ENCODE data around the gene EZR.

The EZR gene

DNA sequence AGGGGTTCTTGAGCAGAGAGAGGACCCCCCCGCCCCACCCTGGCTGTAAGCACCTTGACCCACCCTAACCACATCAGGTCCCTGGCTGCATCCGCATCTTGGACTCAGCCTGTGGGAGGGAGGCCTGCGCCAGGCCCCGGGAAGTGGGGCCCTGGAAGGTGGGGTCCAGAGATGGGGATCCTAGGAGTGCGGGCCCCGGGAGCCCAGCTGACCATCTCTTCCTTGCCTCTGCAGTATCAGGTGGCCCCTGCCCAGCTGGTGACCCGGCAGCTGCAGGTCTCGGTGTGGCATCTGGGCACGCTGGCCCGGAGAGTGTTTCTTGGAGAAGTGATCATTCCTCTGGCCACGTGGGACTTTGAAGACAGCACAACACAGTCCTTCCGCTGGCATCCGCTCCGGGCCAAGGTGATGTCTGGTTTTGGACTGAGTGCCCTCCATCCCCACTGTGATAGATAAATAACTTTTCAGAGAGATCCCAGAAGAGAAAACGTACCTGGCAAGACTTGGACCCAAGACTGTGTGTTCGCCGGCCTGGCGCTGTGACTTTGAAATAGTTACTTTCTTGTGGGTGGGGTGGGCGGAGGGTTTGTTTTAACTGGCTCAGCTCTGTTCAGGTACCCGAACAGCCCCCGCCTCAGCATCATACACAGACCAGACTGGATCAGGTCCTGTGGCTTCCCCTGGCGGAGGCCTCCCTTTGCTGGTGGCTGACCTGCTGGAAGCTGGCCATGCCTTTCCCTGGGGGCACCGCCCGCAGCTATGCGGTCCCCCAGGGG, 62.0 kb downstream of the EZR start:
- WGBS, 2 experiments (ENCODE audit: insufficient coverage in 2 of 2): 93 to 94% methylated on average over 15 to 18 of the region's 25 CpGs
- H3K4me1 ChIP-seq (ENCODE audit: control insufficient read depth, insufficient read depth, low read length, poor library complexity, severe bottlenecking): no peaks in the 10 kb centered on the region
- no peak overlapping the region for H3K27ac ChIP-seq (ENCODE audit: low read depth, low read length, severe bottlenecking)
- H3K4me3 ChIP-seq (ENCODE audit: extremely low read depth, insufficient read depth, low read length, poor library complexity, severe bottlenecking): no peak overlapping the region
- no peaks in the 10 kb centered on the region for H3K9me3 ChIP-seq (ENCODE audit: control insufficient read depth, low read length)
- no peaks in the 10 kb centered on the region for H3K36me3 ChIP-seq (ENCODE audit: control insufficient read depth, insufficient read depth, low read length)

DNA sequence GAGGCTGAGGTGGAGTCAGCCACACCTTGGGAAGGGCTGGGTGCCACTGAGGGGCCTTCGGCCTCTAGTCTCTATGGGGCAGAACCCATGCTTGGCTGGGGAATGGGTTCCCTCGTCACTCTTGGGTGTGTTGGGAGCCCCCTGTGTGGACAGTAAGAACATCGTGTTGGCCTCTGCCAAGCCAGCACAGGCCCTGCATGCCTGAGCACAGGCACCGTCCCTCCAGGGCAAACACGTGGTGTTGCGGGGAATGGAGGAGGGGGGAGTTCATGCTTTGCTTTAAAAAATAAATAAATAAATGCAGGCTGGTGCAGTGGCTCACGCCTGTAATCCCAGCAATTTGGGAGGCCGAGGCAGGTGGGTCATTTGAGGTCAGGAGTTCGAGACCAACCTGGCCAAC, 63.0 kb downstream of the EZR start:
- Histone ChIP-seq H3K4me3 (ENCODE audit: extremely low read depth, insufficient read depth, low read length, poor library complexity, severe bottlenecking) (no peak overlapping the region), H3K27ac (ENCODE audit: low read depth, low read length, severe bottlenecking) (no peak overlapping the region), H3K9me3 (ENCODE audit: control insufficient read depth, low read length) (no peaks in the 10 kb centered on the region), H3K4me1 (ENCODE audit: control insufficient read depth, insufficient read depth, low read length, poor library complexity, severe bottlenecking) (no peaks in the 10 kb centered on the region), H3K36me3 (ENCODE audit: control insufficient read depth, insufficient read depth, low read length) (no peaks in the 10 kb centered on the region)
- WGBS, 2 experiments (ENCODE audit: insufficient coverage in 2 of 2): 87 to 96% methylated on average over 8 to 9 of the region's 9 CpGs

DNA sequence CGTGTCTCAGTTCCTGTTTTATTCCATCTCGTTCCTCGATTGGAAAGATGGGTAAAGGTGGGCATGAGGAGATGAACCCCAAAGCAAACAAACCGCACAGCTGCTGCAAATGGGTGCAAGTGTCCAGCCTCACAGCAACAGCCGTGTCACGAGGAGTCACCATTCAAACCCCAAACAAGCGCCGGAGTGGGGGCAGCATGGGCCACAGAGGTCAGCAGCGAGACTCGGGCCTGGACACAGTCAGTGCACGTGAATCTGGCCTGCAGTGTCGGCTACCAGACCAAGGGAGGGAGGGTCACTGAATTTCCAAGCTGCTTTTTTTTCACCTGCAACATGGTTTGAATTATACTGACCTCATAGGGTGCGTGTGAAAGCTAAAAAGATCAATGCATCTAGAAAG, 63.5 kb downstream of the EZR start:
- Histone ChIP-seq H3K4me3 (ENCODE audit: extremely low read depth, insufficient read depth, low read length, poor library complexity, severe bottlenecking) (no peak overlapping the region), H3K27ac (ENCODE audit: low read depth, low read length, severe bottlenecking) (no peak overlapping the region), H3K4me1 (ENCODE audit: control insufficient read depth, insufficient read depth, low read length, poor library complexity, severe bottlenecking) (no peaks in the 10 kb centered on the region), H3K36me3 (ENCODE audit: control insufficient read depth, insufficient read depth, low read length) (no peaks in the 10 kb centered on the region), H3K9me3 (ENCODE audit: control insufficient read depth, low read length) (no peaks in the 10 kb centered on the region)
- WGBS, 2 experiments (ENCODE audit: insufficient coverage in 2 of 2): 91 to 95% methylated on average over 9 to 13 of the region's 13 CpGs

DNA sequence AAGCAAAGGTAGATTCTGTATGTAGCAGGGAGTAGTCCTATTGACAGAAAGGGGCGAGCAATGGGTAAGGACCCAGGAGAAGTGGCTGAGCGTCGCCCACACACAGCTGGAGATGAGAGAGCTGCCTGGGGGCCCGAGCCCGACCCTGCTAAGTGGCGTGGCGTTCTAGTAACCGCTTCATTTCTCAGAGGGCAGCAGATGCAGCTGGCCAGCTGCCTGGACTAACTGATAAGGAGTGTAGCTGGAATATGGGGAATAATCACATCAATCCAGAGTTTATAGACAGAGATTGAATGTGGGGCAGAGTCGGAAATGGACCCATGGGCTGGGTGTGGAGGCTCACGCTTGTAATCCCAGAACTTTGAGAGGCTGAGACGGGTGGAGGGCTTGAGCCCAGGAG, 64.4 kb downstream of the EZR start:
- H3K36me3 ChIP-seq (ENCODE audit: control insufficient read depth, insufficient read depth, low read length): no peaks in the 10 kb centered on the region
- no peaks in the 10 kb centered on the region for H3K4me1 ChIP-seq (ENCODE audit: control insufficient read depth, insufficient read depth, low read length, poor library complexity, severe bottlenecking)
- no peak overlapping the region for H3K4me3 ChIP-seq (ENCODE audit: extremely low read depth, insufficient read depth, low read length, poor library complexity, severe bottlenecking)
- H3K9me3 ChIP-seq (ENCODE audit: control insufficient read depth, low read length): no peaks in the 10 kb centered on the region
- WGBS, 2 experiments (ENCODE audit: insufficient coverage in 2 of 2): 91 to 94% methylated on average over 10 to 11 of the region's 11 CpGs
- H3K27ac ChIP-seq (ENCODE audit: low read depth, low read length, severe bottlenecking): no peak overlapping the region

DNA sequence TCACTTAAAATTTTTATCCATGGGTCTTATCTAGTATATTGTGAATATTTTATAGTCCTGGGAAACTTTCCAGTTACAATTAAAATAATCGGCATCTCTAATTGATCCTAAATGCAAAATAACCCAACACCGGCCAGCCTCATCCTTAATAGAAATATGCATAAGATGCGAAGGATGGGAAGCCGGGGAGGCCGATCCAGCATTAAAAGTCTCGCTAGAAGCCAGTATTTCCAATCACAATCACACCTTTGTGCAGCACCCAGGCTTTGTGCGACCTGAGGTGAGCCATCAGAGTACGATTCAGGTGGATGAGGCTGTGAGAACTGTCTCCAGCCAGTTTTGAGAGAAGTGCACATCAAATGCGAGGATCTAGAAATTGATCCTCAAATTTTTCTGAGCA, 65.4 kb downstream of the EZR start:
- H3K9me3 ChIP-seq (ENCODE audit: control insufficient read depth, low read length): no peaks in the 10 kb centered on the region
- H3K36me3 ChIP-seq (ENCODE audit: control insufficient read depth, insufficient read depth, low read length): no peaks in the 10 kb centered on the region
- 75 to 93% methylated on average over 5 to 8 of the region's 9 CpGs for WGBS, 2 experiments (ENCODE audit: insufficient coverage in 2 of 2)
- H3K27ac ChIP-seq (ENCODE audit: low read depth, low read length, severe bottlenecking): no peak overlapping the region
- H3K4me3 ChIP-seq (ENCODE audit: extremely low read depth, insufficient read depth, low read length, poor library complexity, severe bottlenecking): no peak overlapping the region
- no peaks in the 10 kb centered on the region for H3K4me1 ChIP-seq (ENCODE audit: control insufficient read depth, insufficient read depth, low read length, poor library complexity, severe bottlenecking)

DNA sequence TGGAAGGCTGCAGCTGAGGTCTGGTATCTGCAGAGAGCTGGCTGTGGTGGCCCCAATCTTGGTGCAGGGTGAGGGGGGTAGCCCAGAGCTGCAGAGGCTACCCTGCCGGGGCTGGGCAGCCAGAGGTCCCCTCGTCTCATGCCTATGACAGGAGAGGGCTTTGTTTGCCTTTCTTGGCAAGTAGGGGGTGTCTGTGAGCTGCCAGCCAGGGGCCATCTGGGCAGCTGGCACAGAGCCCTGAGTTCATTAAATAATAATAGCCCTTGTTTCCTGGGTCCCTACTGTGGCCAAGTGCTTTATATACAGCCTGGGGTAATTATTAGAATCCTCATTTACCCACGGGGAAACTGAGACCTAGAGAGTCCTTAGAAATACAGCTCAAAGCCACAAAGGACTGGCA, 66.6 kb downstream of the EZR start:
- H3K9me3 ChIP-seq (ENCODE audit: control insufficient read depth, low read length): no peaks in the 10 kb centered on the region
- H3K27ac ChIP-seq (ENCODE audit: low read depth, low read length, severe bottlenecking): no peak overlapping the region
- 47 to 100% methylated on average over 1 to 3 of the region's 3 CpGs for WGBS, 2 experiments (ENCODE audit: insufficient coverage in 2 of 2)
- H3K4me1 ChIP-seq (ENCODE audit: control insufficient read depth, insufficient read depth, low read length, poor library complexity, severe bottlenecking): no peaks in the 10 kb centered on the region
- no peaks in the 10 kb centered on the region for H3K36me3 ChIP-seq (ENCODE audit: control insufficient read depth, insufficient read depth, low read length)
- no peak overlapping the region for H3K4me3 ChIP-seq (ENCODE audit: extremely low read depth, insufficient read depth, low read length, poor library complexity, severe bottlenecking)

DNA sequence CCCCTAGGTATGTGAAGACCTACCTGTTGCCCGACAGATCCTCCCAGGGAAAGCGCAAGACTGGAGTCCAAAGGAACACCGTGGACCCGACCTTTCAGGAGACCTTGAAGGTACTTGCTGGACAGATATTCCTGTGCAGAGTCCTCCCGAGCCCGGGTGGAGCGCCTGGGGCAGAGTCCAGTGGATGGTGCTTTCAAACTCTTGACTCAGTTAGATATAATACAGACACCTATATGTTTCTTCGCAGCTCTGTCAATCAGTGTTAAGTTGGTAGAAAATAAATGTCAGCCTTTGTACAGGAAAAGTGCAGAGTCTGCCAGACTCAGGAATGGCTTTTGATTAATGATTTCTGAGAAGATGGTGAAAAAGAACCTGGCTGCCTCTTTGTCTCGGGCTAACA, 67.2 kb downstream of the EZR start:
- H3K36me3 ChIP-seq (ENCODE audit: control insufficient read depth, insufficient read depth, low read length): no peaks in the 10 kb centered on the region
- WGBS, 2 experiments (ENCODE audit: insufficient coverage in 2 of 2): 86 to 91% methylated on average over 6 to 9 of the region's 9 CpGs
- H3K9me3 ChIP-seq (ENCODE audit: control insufficient read depth, low read length): no peaks in the 10 kb centered on the region
- no peaks in the 10 kb centered on the region for H3K4me1 ChIP-seq (ENCODE audit: control insufficient read depth, insufficient read depth, low read length, poor library complexity, severe bottlenecking)
- H3K4me3 ChIP-seq (ENCODE audit: extremely low read depth, insufficient read depth, low read length, poor library complexity, severe bottlenecking): no peak overlapping the region
- no peak overlapping the region for H3K27ac ChIP-seq (ENCODE audit: low read depth, low read length, severe bottlenecking)

DNA sequence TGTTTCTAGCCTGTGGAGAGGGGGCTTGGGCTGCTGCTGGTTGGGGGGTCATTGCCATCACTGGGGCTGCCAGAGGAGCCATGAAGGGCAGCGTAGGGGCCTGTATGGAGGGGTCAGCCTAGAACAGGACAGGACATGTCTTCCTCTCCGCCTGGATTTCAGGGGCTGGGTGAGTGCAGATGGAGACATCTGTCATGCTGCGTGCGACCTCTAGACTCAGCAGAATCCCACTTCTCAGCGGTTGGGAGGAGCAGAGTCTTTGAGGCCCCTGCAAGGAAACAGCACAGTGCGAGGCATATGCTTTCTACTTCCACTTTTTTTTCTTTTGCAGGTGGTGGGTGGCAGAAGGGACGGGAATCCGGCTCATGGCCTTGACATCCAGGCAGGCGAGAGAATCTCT, 67.9 kb downstream of the EZR start:
- WGBS, 2 experiments (ENCODE audit: insufficient coverage in 2 of 2): 89 to 97% methylated on average over 8 of the region's 9 CpGs
- no peaks in the 10 kb centered on the region for H3K4me1 ChIP-seq (ENCODE audit: control insufficient read depth, insufficient read depth, low read length, poor library complexity, severe bottlenecking)
- no peak overlapping the region for H3K27ac ChIP-seq (ENCODE audit: low read depth, low read length, severe bottlenecking)
- H3K36me3 ChIP-seq (ENCODE audit: control insufficient read depth, insufficient read depth, low read length): no peaks in the 10 kb centered on the region
- H3K9me3 ChIP-seq (ENCODE audit: control insufficient read depth, low read length): no peaks in the 10 kb centered on the region
- no peak overlapping the region for H3K4me3 ChIP-seq (ENCODE audit: extremely low read depth, insufficient read depth, low read length, poor library complexity, severe bottlenecking)

DNA sequence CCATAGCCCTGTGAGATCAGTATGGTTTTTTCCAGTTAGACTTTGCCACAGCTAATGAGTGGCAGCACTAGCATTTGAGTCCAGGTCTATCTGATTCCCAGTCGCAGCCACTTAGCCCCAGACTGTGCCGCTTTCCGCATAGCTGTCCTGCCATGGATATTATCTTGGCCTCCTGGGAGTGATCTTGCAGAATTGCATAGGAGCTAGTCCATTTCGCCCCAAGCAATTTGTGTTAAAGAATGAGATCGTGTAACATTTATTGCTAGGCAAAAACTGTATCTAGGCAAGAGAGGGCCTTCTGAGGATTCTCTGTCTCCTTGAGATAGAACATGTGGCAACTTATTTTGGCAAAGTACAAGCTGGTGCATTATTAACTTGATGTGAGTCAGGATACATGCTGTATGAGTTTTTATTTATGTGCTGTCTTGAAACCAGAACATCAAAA, 74.2 kb downstream of the EZR start:
- WGBS, 2 experiments (ENCODE audit: insufficient coverage in 2 of 2): 90% methylated on average over 4 to 5 of the region's 5 CpGs
- Histone ChIP-seq H3K36me3 (ENCODE audit: control insufficient read depth, insufficient read depth, low read length) (no peaks in the 10 kb centered on the region), H3K27ac (ENCODE audit: low read depth, low read length, severe bottlenecking) (no peak overlapping the region), H3K9me3 (ENCODE audit: control insufficient read depth, low read length) (peaks cover 2% of the 10 kb centered on the region), H3K4me1 (ENCODE audit: control insufficient read depth, insufficient read depth, low read length, poor library complexity, severe bottlenecking) (no peaks in the 10 kb centered on the region), H3K4me3 (ENCODE audit: extremely low read depth, insufficient read depth, low read length, poor library complexity, severe bottlenecking) (no peak overlapping the region)

DNA sequence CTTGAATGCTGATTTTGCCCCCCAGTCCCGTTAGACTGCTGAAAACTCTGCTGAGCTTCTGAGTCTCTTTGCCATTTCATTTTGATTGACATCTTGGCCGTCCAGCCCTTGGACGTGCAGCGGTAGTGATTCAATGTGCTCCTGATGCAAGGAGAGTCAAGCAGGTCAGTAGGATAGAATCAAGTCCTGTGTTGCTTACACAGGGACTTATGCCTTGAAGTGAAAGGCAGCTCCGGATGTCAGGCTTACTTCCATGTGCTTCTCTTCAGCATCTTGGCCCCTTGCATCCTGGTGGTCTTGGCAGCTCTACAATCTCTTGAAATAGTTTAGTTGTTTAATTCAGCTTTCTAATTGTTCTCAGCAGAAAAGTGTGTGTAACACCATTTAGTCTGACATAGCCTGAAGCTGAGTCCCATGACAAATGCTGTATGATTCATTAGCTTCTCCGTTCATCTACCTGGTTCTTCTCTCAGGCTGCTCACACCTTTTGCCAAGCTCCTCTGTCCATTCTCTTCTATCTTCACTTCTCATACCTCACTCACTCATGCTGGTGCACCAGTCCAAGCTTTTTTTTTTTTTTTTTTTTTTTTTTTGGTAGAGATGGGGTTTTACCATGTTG, 76.0 kb downstream of the EZR start:
- Histone ChIP-seq H3K4me3 (ENCODE audit: extremely low read depth, insufficient read depth, low read length, poor library complexity, severe bottlenecking) (no peak overlapping the region), H3K27ac (ENCODE audit: low read depth, low read length, severe bottlenecking) (no peak overlapping the region), H3K9me3 (ENCODE audit: control insufficient read depth, low read length) (peaks cover 7% of the 10 kb centered on the region), H3K36me3 (ENCODE audit: control insufficient read depth, insufficient read depth, low read length) (no peaks in the 10 kb centered on the region), H3K4me1 (ENCODE audit: control insufficient read depth, insufficient read depth, low read length, poor library complexity, severe bottlenecking) (no peaks in the 10 kb centered on the region)
- WGBS, 2 experiments (ENCODE audit: insufficient coverage in 2 of 2): 95 to 96% methylated on average over 6 of the region's 6 CpGs

DNA sequence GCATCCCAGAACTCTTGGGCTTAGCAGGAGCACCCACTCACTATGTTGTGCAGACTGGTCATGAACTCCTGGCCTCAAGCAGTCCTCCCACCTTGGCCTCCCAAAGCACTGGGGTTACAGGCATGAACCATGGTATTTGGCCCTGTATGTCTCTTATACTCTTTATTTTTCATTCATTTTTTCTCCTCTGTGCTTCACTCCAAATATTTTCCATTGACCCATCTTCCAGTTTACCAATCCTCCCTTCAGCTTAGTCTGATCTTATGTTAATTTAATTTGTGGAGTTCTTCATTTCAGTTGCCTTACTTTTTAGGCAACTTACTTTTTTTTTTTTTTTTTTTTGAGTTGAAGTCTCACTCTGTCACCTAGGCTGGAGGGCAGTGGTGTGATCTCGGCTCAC, 79.5 kb downstream of the EZR start:
- Histone ChIP-seq H3K4me3 (ENCODE audit: extremely low read depth, insufficient read depth, low read length, poor library complexity, severe bottlenecking) (no peak overlapping the region), H3K4me1 (ENCODE audit: control insufficient read depth, insufficient read depth, low read length, poor library complexity, severe bottlenecking) (no peaks in the 10 kb centered on the region), H3K9me3 (ENCODE audit: control insufficient read depth, low read length) (peaks cover 9% of the 10 kb centered on the region), H3K27ac (ENCODE audit: low read depth, low read length, severe bottlenecking) (no peak overlapping the region), H3K36me3 (ENCODE audit: control insufficient read depth, insufficient read depth, low read length) (no peaks in the 10 kb centered on the region)
- WGBS, 2 experiments (ENCODE audit: insufficient coverage in 2 of 2): 83% methylated on average over 1 of the region's 1 CpG; no CpG with 5 or more reads in 1 of the 2 experiments
